Transverse colon (tissue), 4 donors: Measurements from ENCODE around the gene RETN.

Experiments
- CTCF ChIP-seq, 5 experiments: fragments of 200-600 bp in 3 of 5; fragments of 450-650 bp in 2 of 5; sonication (generic) in 3 of 5; IDR thresholded peaks; 1 replicate in 2 of 5; 2 replicates in 3 of 5; pipeline ENCODE4 v1.5.1; 2016 to 2017; ENCODE audit warnings: antibody characterized with exemption in 5 of 5, inconsistent platforms in 3 of 5, mild to moderate bottlenecking in 2 of 5, moderate library complexity in 1 of 5
- EP300 ChIP-seq: sonication (generic); formaldehyde crosslinking; IDR thresholded peaks from one replicate; pipeline ENCODE4 v1.6.1; 2017; ENCODE audit warnings: antibody characterized with exemption, low read depth
- POLR2A ChIP-seq: fragments of 450-650 bp; IDR thresholded peaks from one replicate; pipeline ENCODE4 v1.6.1; 2016; ENCODE audit warnings: antibody characterized with exemption, mild to moderate bottlenecking, moderate library complexity
- POLR2AphosphoS5 ChIP-seq, 3 donors: sonication (generic); formaldehyde crosslinking; IDR thresholded peaks; one replicate each; pipeline ENCODE4 v1.6.1; 2016; ENCODE audit warnings: antibody characterized with exemption in 3 of 3

DNA sequence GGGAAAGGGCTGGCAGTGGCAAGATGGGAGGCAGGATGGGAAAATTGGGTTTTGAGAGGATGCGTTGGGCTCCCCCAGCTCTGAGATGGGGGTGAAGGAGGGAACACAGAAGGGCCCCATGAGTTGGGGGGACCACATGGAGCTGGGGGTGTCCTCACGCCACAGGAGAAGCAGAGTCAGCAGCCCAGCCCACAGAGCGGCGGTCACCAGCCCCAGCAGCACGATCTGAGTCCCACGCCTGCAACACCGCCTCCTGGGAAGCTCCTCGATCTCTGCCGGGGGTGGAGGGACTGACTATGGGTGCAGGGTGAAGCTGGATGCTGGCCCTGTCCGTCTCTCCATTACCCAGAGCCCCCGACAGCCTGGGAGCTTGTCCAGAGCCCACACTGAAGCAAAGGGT, 29.7 kb downstream of the RETN start:
- TF ChIP-seq CTCF (IDR thresholded peaks at IDR 0.05), result no peak
- no peak for TF ChIP-seq POLR2A
- TF ChIP-seq POLR2AphosphoS5 (IDR thresholded peaks at IDR 0.05), result no peak
- no peak for TF ChIP-seq EP300
